Neural progenitor cell (in vitro differentiated cells): ENCODE results near the gene SLC5A8. TPM values are rescaled to one million over a fixed set of nuclear protein-coding genes. Genes with fewer than 3 reads are reported as not detected.

ENCODE experiments used
- DNase-seq: peaks from one replicate; pipeline ENCODE4 v3.0.0-alpha.2; 2016; ENCODE audit warnings: low spot score
- H2AFZ ChIP-seq: fragments of 200-600 bp; sonication (generic); replicated peaks from 2 replicates; pipeline ENCODE4 v1.6.1; 2016; ENCODE audit warnings: antibody characterized with exemption
- H3F3A ChIP-seq: fragments of 200-600 bp; sonication (generic); 2 replicates; pipeline ENCODE4 v1.6.1; 2016; ENCODE audit warnings: antibody characterized with exemption, low read depth
- H3K27ac ChIP-seq: fragments of 200-600 bp; sonication (generic); 2 replicates; pipeline ENCODE4 v1.5.1; 2016; ENCODE audit warnings: mild to moderate bottlenecking
- H3K27me3 ChIP-seq: fragments of 200-600 bp; sonication (generic); 2 replicates; pipeline ENCODE4 v1.6.1; 2016; ENCODE audit warnings: mild to moderate bottlenecking, moderate library complexity
- H3K36me3 ChIP-seq: fragments of 200-600 bp; sonication (generic); 2 replicates; pipeline ENCODE4 v1.5.1; 2016
- H3K4me1 ChIP-seq: fragments of 200-600 bp; sonication (generic); 2 replicates; pipeline ENCODE4 v1.6.1; 2016; ENCODE audit warnings: mixed run types
- H3K4me2 ChIP-seq: fragments of 200-600 bp; sonication (generic); 2 replicates; pipeline ENCODE4 v1.6.1; 2016
- H3K4me3 ChIP-seq: fragments of 200-600 bp; sonication (generic); 2 replicates; pipeline ENCODE4 v1.5.1; 2016
- H3K79me2 ChIP-seq: fragments of 200-600 bp; sonication (generic); 2 replicates; pipeline ENCODE4 v1.6.1; 2016; ENCODE audit warnings: low read depth
- H3K9ac ChIP-seq: fragments of 200-600 bp; sonication (generic); 2 replicates; pipeline ENCODE4 v1.6.1; 2016
- H3K9me3 ChIP-seq: fragments of 200-600 bp; sonication (generic); 2 replicates; pipeline ENCODE4 v1.5.1; 2016; ENCODE audit warnings: low read depth
- H4K20me1 ChIP-seq: fragments of 200-600 bp; sonication (generic); 2 replicates; pipeline ENCODE4 v1.6.1; 2016; ENCODE audit warnings: low read depth
- H3K27ac Mint-ChIP-seq: 3 replicates; pipeline ENCODE4 v1.8.0; 2021; ENCODE audit warnings: mixed read lengths
- H3K27me3 Mint-ChIP-seq: 2 replicates; pipeline ENCODE4 v1.8.0; 2022; ENCODE audit warnings: low read depth, mild to moderate bottlenecking, inconsistent platforms, moderate library complexity, mixed read lengths; ENCODE audit not compliant: insufficient read depth
- H3K36me3 Mint-ChIP-seq: 3 replicates; pipeline ENCODE4 v1.8.0; 2021; ENCODE audit warnings: mixed read lengths
- H3K4me1 Mint-ChIP-seq: 3 replicates; pipeline ENCODE4 v1.8.0; 2021; ENCODE audit warnings: mixed read lengths
- H3K4me3 Mint-ChIP-seq: 3 replicates; pipeline ENCODE4 v1.8.0; 2021; ENCODE audit warnings: mild to moderate bottlenecking, moderate library complexity, mixed read lengths
- H3K9me3 Mint-ChIP-seq: 3 replicates; pipeline ENCODE4 v1.8.0; 2020; ENCODE audit warnings: mixed read lengths
- CTCF ChIP-seq: fragments of 200-600 bp; sonication (generic); IDR thresholded peaks from 2 replicates; pipeline ENCODE4 v1.5.1; 2017; ENCODE audit warnings: antibody characterized with exemption, mild to moderate bottlenecking
- EZH2 ChIP-seq: fragments of 200-600 bp; sonication (generic); IDR thresholded peaks from 2 replicates; pipeline ENCODE4 v1.6.1; 2017; ENCODE audit warnings: antibody characterized with exemption, mild to moderate bottlenecking, moderate library complexity
- EZH2phosphoT487 ChIP-seq: fragments of 200-600 bp; sonication (generic); IDR thresholded peaks from 2 replicates; pipeline ENCODE4 v1.6.1; 2017; ENCODE audit warnings: antibody characterized with exemption
- total RNA-seq: library from RNA; depleted of rRNA; stranded (reverse); fragments of >200 nt; gene quantifications from 2 replicates; pipeline ENCODE4 v1.2.3, GENCODE V29; 2015; ENCODE audit warnings: low replicate concordance

Gene SLC5A8
- not detected in 2 replicates for total RNA-seq

- Histone ChIP-seq H3K4me3 (peak within 1 kb of the TSS; percentile 61), H3K9ac (no peak within 1 kb of the TSS), H3K79me2 (no peaks in the 10 kb centered on the region), H3K4me1 (peaks cover 4% of the 10 kb centered on the region), H3F3A (no peaks in the 10 kb centered on the region), H3K4me2 (peak within 1 kb of the TSS; percentile 91), H4K20me1 (no peaks in the 10 kb centered on the region), H3K36me3 (no peaks in the 10 kb centered on the region), H3K9me3 (no peaks in the 10 kb centered on the region), H2AFZ (peak within 1 kb of the TSS; percentile 96), H3K27me3 (peaks cover 52% of the 10 kb centered on the region), H3K27ac (no peak within 1 kb of the TSS)
- H3K36me3 Mint-ChIP-seq, result no peaks in the 10 kb centered on the region
- peak within 1 kb of the TSS; percentile 60 for H3K4me3 Mint-ChIP-seq
- H3K27ac Mint-ChIP-seq, result no peak within 1 kb of the TSS
- H3K27me3 Mint-ChIP-seq, result peaks cover 2% of the 10 kb centered on the region
- TF ChIP-seq EZH2, result peak; percentile 76
- TF ChIP-seq CTCF, result no peak
- TF ChIP-seq EZH2phosphoT487, result peak; percentile 58
- H3K9me3 Mint-ChIP-seq, result peaks cover 8% of the 10 kb centered on the region
- H3K4me1 Mint-ChIP-seq, result peaks cover 6% of the 10 kb centered on the region
- peak; percentile 77 for DNase-seq
Measured at GRCh38 chr12:101209319-101210302, at the start of gene SLC5A8. SLC5A8 (minus strand) TSS chr12:101210238; CDS start chr12:101209848, 390 bp downstream.

GRCh38 chr12:101257357-101257756 lies 47.3 kb upstream of the SLC5A8 start:
- H3K27me3 Mint-ChIP-seq, result peaks cover 2% of the 10 kb centered on the region
- no peak for DNase-seq
- Histone ChIP-seq H3K27me3 (no peaks in the 10 kb centered on the region), H2AFZ (no peak overlapping the region), H4K20me1 (no peaks in the 10 kb centered on the region), H3K4me3 (no peak overlapping the region), H3K9ac (no peak overlapping the region), H3K4me2 (no peak overlapping the region), H3K4me1 (no peaks in the 10 kb centered on the region), H3F3A (no peaks in the 10 kb centered on the region), H3K36me3 (no peaks in the 10 kb centered on the region), H3K9me3 (no peaks in the 10 kb centered on the region), H3K79me2 (no peaks in the 10 kb centered on the region), H3K27ac (no peak overlapping the region)
- peaks cover 10% of the 10 kb centered on the region for H3K4me1 Mint-ChIP-seq
- TF ChIP-seq EZH2phosphoT487, result no peak
- TF ChIP-seq CTCF, result no peak
- TF ChIP-seq EZH2, result no peak
- H3K4me3 Mint-ChIP-seq, result no peak overlapping the region
- H3K9me3 Mint-ChIP-seq, result peaks cover 8% of the 10 kb centered on the region
- H3K27ac Mint-ChIP-seq, result no peak overlapping the region
- no peaks in the 10 kb centered on the region for H3K36me3 Mint-ChIP-seq

GRCh38 chr12:101256266-101256665 lies 46.2 kb upstream of the SLC5A8 start:
- no peak overlapping the region for H3K27ac Mint-ChIP-seq
- Histone ChIP-seq H3K4me1 (no peaks in the 10 kb centered on the region), H3K79me2 (no peaks in the 10 kb centered on the region), H3K4me3 (no peak overlapping the region), H3K9ac (no peak overlapping the region), H3K27ac (no peak overlapping the region), H4K20me1 (no peaks in the 10 kb centered on the region), H3K4me2 (no peak overlapping the region), H3K27me3 (no peaks in the 10 kb centered on the region), H3F3A (no peaks in the 10 kb centered on the region), H3K9me3 (no peaks in the 10 kb centered on the region), H2AFZ (peak overlapping the region; percentile 26), H3K36me3 (no peaks in the 10 kb centered on the region)
- no peak overlapping the region for H3K4me3 Mint-ChIP-seq
- peaks cover 8% of the 10 kb centered on the region for H3K9me3 Mint-ChIP-seq
- TF ChIP-seq EZH2 (no peak), CTCF (no peak), EZH2phosphoT487 (no peak)
- DNase-seq, result no peak
- peaks cover 2% of the 10 kb centered on the region for H3K27me3 Mint-ChIP-seq
- no peaks in the 10 kb centered on the region for H3K36me3 Mint-ChIP-seq
- H3K4me1 Mint-ChIP-seq, result peaks cover 10% of the 10 kb centered on the region
